HepG2 (cell line): ENCODE results near the gene SALL2. TPM values are rescaled to one million over a fixed set of nuclear protein-coding genes. Genes with fewer than 3 reads are reported as not detected.
A peak's percentile ranks its signal among the peaks of the same experiment; 100 is the strongest.

Experiments used
- ATF3 ChIP-seq: sonication (generic); formaldehyde crosslinking; IDR thresholded peaks from 2 replicates; pipeline ENCODE4 v1.4.0; 2020; ENCODE audit warnings: missing genetic modification reagents
- CCDC6 ChIP-seq: sonication (generic); formaldehyde crosslinking; IDR thresholded peaks from 2 replicates; pipeline ENCODE4 v1.8.1; 2022; ENCODE audit warnings: mild to moderate bottlenecking, missing genetic modification reagents, moderate library complexity
- GTF2F1 ChIP-seq: fragments of 150-350 bp; IDR thresholded peaks from 2 replicates; pipeline ENCODE4 v1.6.1; 2014; ENCODE audit warnings: low read length
- HMG20A ChIP-seq: IDR thresholded peaks from 2 replicates; pipeline ENCODE4 v1.6.1; 2016; ENCODE audit warnings: borderline replicate concordance
- KMT2A ChIP-seq: sonication (generic); formaldehyde crosslinking; IDR thresholded peaks from 2 replicates; pipeline ENCODE4 v1.4.0; 2020; ENCODE audit warnings: missing genetic modification reagents
- THAP8 ChIP-seq: sonication (generic); formaldehyde crosslinking; IDR thresholded peaks from 2 replicates; pipeline ENCODE4 v1.5.1; 2020; ENCODE audit warnings: missing genetic modification reagents, mild to moderate bottlenecking, borderline replicate concordance
- THYN1 ChIP-seq: sonication (generic); formaldehyde crosslinking; IDR thresholded peaks from 2 replicates; pipeline ENCODE4 v1.8.1; 2023; ENCODE audit warnings: low read depth, mild to moderate bottlenecking, moderate library complexity, missing genetic modification reagents, borderline replicate concordance
- ZNF407 ChIP-seq: sonication (generic); formaldehyde crosslinking; IDR thresholded peaks from one replicate; pipeline ENCODE4 v1.5.1; 2020; ENCODE audit warnings: mild to moderate bottlenecking, missing genetic modification reagents; ENCODE audit errors: not compliant biosample characterization
- ZNF501 ChIP-seq: sonication (generic); formaldehyde crosslinking; IDR thresholded peaks from 2 replicates; pipeline ENCODE4 v1.5.1; 2020; ENCODE audit warnings: mild to moderate bottlenecking, moderate library complexity, missing genetic modification reagents
- ZNF850 ChIP-seq: sonication (generic); formaldehyde crosslinking; conservative IDR thresholded peaks from 2 replicates; pipeline ENCODE4 v1.9.0; 2021; ENCODE audit warnings: mild to moderate bottlenecking, missing genetic modification reagents
- ZSCAN30 ChIP-seq: sonication (generic); formaldehyde crosslinking; IDR thresholded peaks from 2 replicates; pipeline ENCODE4 v1.5.0; 2020; ENCODE audit warnings: mild to moderate bottlenecking, missing genetic modification reagents
- polyA plus RNA-seq, 8 experiments: library from polyadenylated mRNA; depleted of rRNA in 3 of 8; stranded (reverse) in 7 of 8; unstranded in 1 of 8; fragments of >200 nt; fragmentation: Illumina TruSeq in 4 of 8; extraction: Trizol in 4 of 8; gene quantifications; 2 replicates each; pipeline versions ENCODE4 v1.2.1 to v1.2.3, GENCODE V29; 2011 to 2016; ENCODE audit warnings: low read depth in 4 of 8, missing spikeins in 1 of 8, mixed read lengths in 1 of 8; ENCODE audit not compliant: insufficient read depth in 1 of 8
- total RNA-seq, 5 experiments: library from RNA; depleted of rRNA; stranded (reverse); fragments of >200 nt; fragmentation: Illumina TruSeq; extraction: Trizol; gene quantifications; 2 replicates each; pipeline ENCODE4 v1.2.3, GENCODE V29; 2016; ENCODE audit warnings: low read depth in 1 of 5
- TF ChIP-seq, protein P1 (sequence below): sonication (generic); formaldehyde crosslinking; IDR thresholded peaks from 2 replicates; pipeline ENCODE4 v1.9.0; 2021; ENCODE audit warnings: missing genetic modification reagents, mild to moderate bottlenecking, borderline replicate concordance
- TF ChIP-seq, protein P2 (sequence below): sonication (generic); formaldehyde crosslinking; IDR thresholded peaks from 2 replicates; pipeline ENCODE4 v1.4.0; 2020; ENCODE audit warnings: missing genetic modification reagents

The SALL2 gene
- total and polyA plus RNA-seq, 2 of the 13 experiments (the other 11 are each of a cell fraction or from before 2014, with no cell fraction given) = 4.9 to 5.8 TPM

GRCh38 chr14:21557084-21557901 lies 31.1 kb upstream of the SALL2 start (continued):
- no peak for TF ChIP-seq ATF3 (CRISPR knock-in tag)
- no peak for TF ChIP-seq HMG20A (CRISPR knock-in tag)
- TF ChIP-seq GTF2F1 = no peak; the same call in 1 of the 2 replicates
- TF ChIP-seq, protein P1, sequence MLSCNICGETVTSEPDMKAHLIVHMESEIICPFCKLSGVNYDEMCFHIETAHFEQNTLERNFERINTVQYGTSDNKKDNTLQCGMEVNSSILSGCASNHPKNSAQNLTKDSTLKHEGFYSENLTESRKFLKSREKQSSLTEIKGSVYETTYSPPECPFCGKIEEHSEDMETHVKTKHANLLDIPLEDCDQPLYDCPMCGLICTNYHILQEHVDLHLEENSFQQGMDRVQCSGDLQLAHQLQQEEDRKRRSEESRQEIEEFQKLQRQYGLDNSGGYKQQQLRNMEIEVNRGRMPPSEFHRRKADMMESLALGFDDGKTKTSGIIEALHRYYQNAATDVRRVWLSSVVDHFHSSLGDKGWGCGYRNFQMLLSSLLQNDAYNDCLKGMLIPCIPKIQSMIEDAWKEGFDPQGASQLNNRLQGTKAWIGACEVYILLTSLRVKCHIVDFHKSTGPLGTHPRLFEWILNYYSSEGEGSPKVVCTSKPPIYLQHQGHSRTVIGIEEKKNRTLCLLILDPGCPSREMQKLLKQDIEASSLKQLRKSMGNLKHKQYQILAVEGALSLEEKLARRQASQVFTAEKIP = no peak
- TF ChIP-seq ZSCAN30 (CRISPR knock-in tag) = no peak
- TF ChIP-seq THYN1 (CRISPR knock-in tag) = no peak
- TF ChIP-seq ZNF501 (CRISPR knock-in tag) = no peak
- TF ChIP-seq ZNF407 (CRISPR knock-in tag) = no peak
- 0 out of 2 replicates have a peak, but pooled peaks have one; percentile 33 for TF ChIP-seq KMT2A (CRISPR knock-in tag)
- no peak for TF ChIP-seq THAP8 (CRISPR knock-in tag)
- no peak for TF ChIP-seq ZNF850 (CRISPR knock-in tag)
- TF ChIP-seq CCDC6 (CRISPR knock-in tag) = no peak
- TF ChIP-seq, protein P2, sequence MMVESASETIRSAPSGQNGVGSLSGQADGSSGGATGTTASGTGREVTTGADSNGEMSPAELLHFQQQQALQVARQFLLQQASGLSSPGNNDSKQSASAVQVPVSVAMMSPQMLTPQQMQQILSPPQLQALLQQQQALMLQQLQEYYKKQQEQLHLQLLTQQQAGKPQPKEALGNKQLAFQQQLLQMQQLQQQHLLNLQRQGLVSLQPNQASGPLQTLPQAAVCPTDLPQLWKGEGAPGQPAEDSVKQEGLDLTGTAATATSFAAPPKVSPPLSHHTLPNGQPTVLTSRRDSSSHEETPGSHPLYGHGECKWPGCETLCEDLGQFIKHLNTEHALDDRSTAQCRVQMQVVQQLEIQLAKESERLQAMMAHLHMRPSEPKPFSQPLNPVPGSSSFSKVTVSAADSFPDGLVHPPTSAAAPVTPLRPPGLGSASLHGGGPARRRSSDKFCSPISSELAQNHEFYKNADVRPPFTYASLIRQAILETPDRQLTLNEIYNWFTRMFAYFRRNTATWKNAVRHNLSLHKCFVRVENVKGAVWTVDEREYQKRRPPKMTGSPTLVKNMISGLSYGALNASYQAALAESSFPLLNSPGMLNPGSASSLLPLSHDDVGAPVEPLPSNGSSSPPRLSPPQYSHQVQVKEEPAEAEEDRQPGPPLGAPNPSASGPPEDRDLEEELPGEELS (CRISPR knock-in tag) = peak; percentile 72
